Neural progenitor cell (in vitro differentiated cells): ENCODE measurements around the gene CCDC74A. TPM values are rescaled to one million over a fixed set of nuclear protein-coding genes. Genes with fewer than 3 reads are reported as not detected.
"Not testable (repeated sequence)": the region's sequence is repeated elsewhere in the genome, so short reads cannot be mapped to it uniquely, and the experiment has no call there.

Experiments
- DNase-seq: peaks from one replicate; pipeline ENCODE4 v3.0.0-alpha.2; 2016; ENCODE audit warnings: low spot score
- H2AFZ ChIP-seq: fragments of 200-600 bp; sonication (generic); replicated peaks from 2 replicates; pipeline ENCODE4 v1.6.1; 2016; ENCODE audit warnings: antibody characterized with exemption
- H3F3A ChIP-seq: fragments of 200-600 bp; sonication (generic); 2 replicates; pipeline ENCODE4 v1.6.1; 2016; ENCODE audit warnings: antibody characterized with exemption, low read depth
- H3K27ac ChIP-seq: fragments of 200-600 bp; sonication (generic); 2 replicates; pipeline ENCODE4 v1.5.1; 2016; ENCODE audit warnings: mild to moderate bottlenecking
- H3K27me3 ChIP-seq: fragments of 200-600 bp; sonication (generic); 2 replicates; pipeline ENCODE4 v1.6.1; 2016; ENCODE audit warnings: mild to moderate bottlenecking, moderate library complexity
- H3K36me3 ChIP-seq: fragments of 200-600 bp; sonication (generic); 2 replicates; pipeline ENCODE4 v1.5.1; 2016
- H3K4me1 ChIP-seq: fragments of 200-600 bp; sonication (generic); 2 replicates; pipeline ENCODE4 v1.6.1; 2016; ENCODE audit warnings: mixed run types
- H3K4me2 ChIP-seq: fragments of 200-600 bp; sonication (generic); 2 replicates; pipeline ENCODE4 v1.6.1; 2016
- H3K4me3 ChIP-seq: fragments of 200-600 bp; sonication (generic); 2 replicates; pipeline ENCODE4 v1.5.1; 2016
- H3K79me2 ChIP-seq: fragments of 200-600 bp; sonication (generic); 2 replicates; pipeline ENCODE4 v1.6.1; 2016; ENCODE audit warnings: low read depth
- H3K9ac ChIP-seq: fragments of 200-600 bp; sonication (generic); 2 replicates; pipeline ENCODE4 v1.6.1; 2016
- H3K9me3 ChIP-seq: fragments of 200-600 bp; sonication (generic); 2 replicates; pipeline ENCODE4 v1.5.1; 2016; ENCODE audit warnings: low read depth
- H4K20me1 ChIP-seq: fragments of 200-600 bp; sonication (generic); 2 replicates; pipeline ENCODE4 v1.6.1; 2016; ENCODE audit warnings: low read depth
- H3K27ac Mint-ChIP-seq: 3 replicates; pipeline ENCODE4 v1.8.0; 2021; ENCODE audit warnings: mixed read lengths
- H3K27me3 Mint-ChIP-seq: 2 replicates; pipeline ENCODE4 v1.8.0; 2022; ENCODE audit warnings: low read depth, mild to moderate bottlenecking, inconsistent platforms, moderate library complexity, mixed read lengths; ENCODE audit not compliant: insufficient read depth
- H3K36me3 Mint-ChIP-seq: 3 replicates; pipeline ENCODE4 v1.8.0; 2021; ENCODE audit warnings: mixed read lengths
- H3K4me1 Mint-ChIP-seq: 3 replicates; pipeline ENCODE4 v1.8.0; 2021; ENCODE audit warnings: mixed read lengths
- H3K4me3 Mint-ChIP-seq: 3 replicates; pipeline ENCODE4 v1.8.0; 2021; ENCODE audit warnings: mild to moderate bottlenecking, moderate library complexity, mixed read lengths
- H3K9me3 Mint-ChIP-seq: 3 replicates; pipeline ENCODE4 v1.8.0; 2020; ENCODE audit warnings: mixed read lengths
- EZH2 ChIP-seq: fragments of 200-600 bp; sonication (generic); IDR thresholded peaks from 2 replicates; pipeline ENCODE4 v1.6.1; 2017; ENCODE audit warnings: antibody characterized with exemption, mild to moderate bottlenecking, moderate library complexity
- EZH2phosphoT487 ChIP-seq: fragments of 200-600 bp; sonication (generic); IDR thresholded peaks from 2 replicates; pipeline ENCODE4 v1.6.1; 2017; ENCODE audit warnings: antibody characterized with exemption
- total RNA-seq: library from RNA; depleted of rRNA; stranded (reverse); fragments of >200 nt; gene quantifications from 2 replicates; pipeline ENCODE4 v1.2.3, GENCODE V29; 2015; ENCODE audit warnings: low replicate concordance
- TF ChIP-seq, protein P1 (sequence below): fragments of 200-600 bp; sonication (generic); IDR thresholded peaks from 2 replicates; pipeline ENCODE4 v1.5.1; 2017; ENCODE audit warnings: antibody characterized with exemption, mild to moderate bottlenecking

CCDC74A gene
- total RNA-seq, 1 donor from 2014 or later: 25.6 TPM

DNA sequence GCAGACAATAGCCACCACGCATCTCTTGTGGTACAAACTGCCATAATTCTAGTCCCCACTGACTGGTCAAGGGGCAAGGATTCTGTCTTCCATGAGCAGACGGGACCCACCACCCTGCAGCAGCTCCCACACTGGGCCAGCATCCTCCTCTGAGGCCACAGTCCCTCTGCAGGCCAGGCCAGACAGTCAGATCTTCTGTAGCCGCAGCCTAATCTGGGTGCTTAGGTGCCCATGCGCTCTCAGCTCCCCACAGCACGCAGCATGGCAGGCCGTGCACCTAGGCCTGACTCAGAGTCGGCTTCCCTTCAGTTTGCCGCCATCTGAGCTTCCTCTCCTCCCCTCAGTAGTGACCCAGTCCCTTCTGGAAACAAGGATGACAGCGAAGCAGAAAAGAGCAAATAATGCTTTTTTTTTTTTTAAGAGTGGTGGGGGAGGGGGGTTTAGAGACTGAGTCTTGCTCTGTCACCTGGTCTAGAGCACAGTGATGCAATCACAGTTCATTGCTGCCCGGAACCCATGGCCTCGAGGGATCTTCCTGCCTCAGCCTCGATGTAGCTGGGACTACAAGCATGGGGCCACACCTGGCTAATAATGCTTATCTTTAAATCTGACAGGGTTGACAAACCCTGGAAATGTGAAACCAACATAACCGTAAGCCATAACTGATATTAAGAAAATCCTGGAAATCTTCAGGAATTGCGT, 41.3 kb upstream of the CCDC74A start:
- H3K4me1 ChIP-seq, DNase-seq, H3K27me3 Mint-ChIP-seq, H3K36me3 Mint-ChIP-seq, H3F3A ChIP-seq, H3K4me2 ChIP-seq, H2AFZ ChIP-seq, H4K20me1 ChIP-seq, H3K4me3 Mint-ChIP-seq, H3K36me3 ChIP-seq, H3K27me3 ChIP-seq, H3K9me3 Mint-ChIP-seq, H3K27ac ChIP-seq, H3K9me3 ChIP-seq, H3K4me3 ChIP-seq, H3K9ac ChIP-seq: not testable (repeated sequence)
- Mint-ChIP-seq H3K27ac (peak overlapping the region; percentile 50), H3K4me1 (peaks cover 17% of the 10 kb centered on the region)
- peaks cover 12% of the 10 kb centered on the region for H3K79me2 ChIP-seq

DNA sequence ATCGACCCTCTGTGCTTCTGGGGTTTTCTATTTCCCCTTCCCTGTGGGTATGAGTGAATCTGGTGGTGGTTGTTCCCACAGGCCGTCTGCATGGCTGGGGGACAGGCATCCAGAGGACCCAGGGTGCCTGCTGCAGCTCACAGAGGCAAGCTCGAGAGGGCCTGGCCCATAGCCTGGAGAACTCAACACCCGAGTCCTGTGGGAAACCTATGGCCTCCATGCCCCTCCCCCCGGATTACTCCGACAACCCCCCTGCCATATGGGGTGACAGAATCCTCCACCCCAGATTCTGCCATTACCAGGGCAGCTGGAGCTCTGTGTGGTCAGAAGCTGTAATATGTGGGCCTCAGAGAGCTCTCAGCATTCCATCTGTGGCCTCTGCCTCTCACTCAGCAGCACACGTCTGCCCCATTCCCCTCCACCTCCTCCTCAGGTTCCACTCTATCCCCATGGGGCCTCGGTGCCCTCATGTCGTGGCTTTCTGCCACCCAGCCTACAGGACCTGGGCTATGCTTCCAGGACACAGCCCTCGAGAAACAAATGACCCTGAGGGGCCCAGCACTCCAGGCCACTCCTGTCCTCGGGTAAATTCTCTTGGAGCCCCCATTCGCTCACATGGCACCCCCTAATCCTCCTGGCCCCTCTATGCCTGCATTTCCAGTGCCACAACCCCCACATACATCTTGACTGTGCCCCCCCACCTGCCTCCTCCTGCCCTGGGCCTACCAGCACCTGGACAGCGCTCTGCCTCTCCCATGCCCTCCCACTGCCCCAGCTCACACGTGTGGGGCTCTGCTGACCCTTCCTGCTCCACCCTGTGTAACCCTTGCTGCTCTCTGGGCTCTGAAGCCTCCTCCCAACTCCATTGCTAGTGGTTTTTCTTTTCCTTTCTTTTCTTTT, 39.1 kb upstream of the CCDC74A start:
- no peak overlapping the region for H3K4me2 ChIP-seq
- H4K20me1 ChIP-seq: no peaks in the 10 kb centered on the region
- no peak overlapping the region for H3K9ac ChIP-seq
- no peaks in the 10 kb centered on the region for H3K9me3 Mint-ChIP-seq
- peaks cover under 1% of the 10 kb centered on the region for H3K4me1 ChIP-seq
- no peak overlapping the region for H2AFZ ChIP-seq
- H3K9me3 ChIP-seq: no peaks in the 10 kb centered on the region
- no peaks in the 10 kb centered on the region for H3K27me3 ChIP-seq
- TF ChIP-seq EZH2phosphoT487 (no peak), EZH2 (no peak)
- TF ChIP-seq, protein P1, sequence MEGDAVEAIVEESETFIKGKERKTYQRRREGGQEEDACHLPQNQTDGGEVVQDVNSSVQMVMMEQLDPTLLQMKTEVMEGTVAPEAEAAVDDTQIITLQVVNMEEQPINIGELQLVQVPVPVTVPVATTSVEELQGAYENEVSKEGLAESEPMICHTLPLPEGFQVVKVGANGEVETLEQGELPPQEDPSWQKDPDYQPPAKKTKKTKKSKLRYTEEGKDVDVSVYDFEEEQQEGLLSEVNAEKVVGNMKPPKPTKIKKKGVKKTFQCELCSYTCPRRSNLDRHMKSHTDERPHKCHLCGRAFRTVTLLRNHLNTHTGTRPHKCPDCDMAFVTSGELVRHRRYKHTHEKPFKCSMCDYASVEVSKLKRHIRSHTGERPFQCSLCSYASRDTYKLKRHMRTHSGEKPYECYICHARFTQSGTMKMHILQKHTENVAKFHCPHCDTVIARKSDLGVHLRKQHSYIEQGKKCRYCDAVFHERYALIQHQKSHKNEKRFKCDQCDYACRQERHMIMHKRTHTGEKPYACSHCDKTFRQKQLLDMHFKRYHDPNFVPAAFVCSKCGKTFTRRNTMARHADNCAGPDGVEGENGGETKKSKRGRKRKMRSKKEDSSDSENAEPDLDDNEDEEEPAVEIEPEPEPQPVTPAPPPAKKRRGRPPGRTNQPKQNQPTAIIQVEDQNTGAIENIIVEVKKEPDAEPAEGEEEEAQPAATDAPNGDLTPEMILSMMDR: no peak
- no peak overlapping the region for H3K27ac ChIP-seq
- H3K79me2 ChIP-seq: peaks cover 21% of the 10 kb centered on the region
- no peak overlapping the region for H3K4me3 ChIP-seq
- H3K4me3 Mint-ChIP-seq: no peak overlapping the region
- H3K27ac Mint-ChIP-seq: no peak overlapping the region
- peaks cover 13% of the 10 kb centered on the region for H3F3A ChIP-seq
- no peak for DNase-seq
- H3K36me3 ChIP-seq: no peaks in the 10 kb centered on the region
- H3K4me1 Mint-ChIP-seq: peaks cover 21% of the 10 kb centered on the region
- peaks cover 2% of the 10 kb centered on the region for H3K36me3 Mint-ChIP-seq
- H3K27me3 Mint-ChIP-seq: peaks cover 7% of the 10 kb centered on the region

DNA sequence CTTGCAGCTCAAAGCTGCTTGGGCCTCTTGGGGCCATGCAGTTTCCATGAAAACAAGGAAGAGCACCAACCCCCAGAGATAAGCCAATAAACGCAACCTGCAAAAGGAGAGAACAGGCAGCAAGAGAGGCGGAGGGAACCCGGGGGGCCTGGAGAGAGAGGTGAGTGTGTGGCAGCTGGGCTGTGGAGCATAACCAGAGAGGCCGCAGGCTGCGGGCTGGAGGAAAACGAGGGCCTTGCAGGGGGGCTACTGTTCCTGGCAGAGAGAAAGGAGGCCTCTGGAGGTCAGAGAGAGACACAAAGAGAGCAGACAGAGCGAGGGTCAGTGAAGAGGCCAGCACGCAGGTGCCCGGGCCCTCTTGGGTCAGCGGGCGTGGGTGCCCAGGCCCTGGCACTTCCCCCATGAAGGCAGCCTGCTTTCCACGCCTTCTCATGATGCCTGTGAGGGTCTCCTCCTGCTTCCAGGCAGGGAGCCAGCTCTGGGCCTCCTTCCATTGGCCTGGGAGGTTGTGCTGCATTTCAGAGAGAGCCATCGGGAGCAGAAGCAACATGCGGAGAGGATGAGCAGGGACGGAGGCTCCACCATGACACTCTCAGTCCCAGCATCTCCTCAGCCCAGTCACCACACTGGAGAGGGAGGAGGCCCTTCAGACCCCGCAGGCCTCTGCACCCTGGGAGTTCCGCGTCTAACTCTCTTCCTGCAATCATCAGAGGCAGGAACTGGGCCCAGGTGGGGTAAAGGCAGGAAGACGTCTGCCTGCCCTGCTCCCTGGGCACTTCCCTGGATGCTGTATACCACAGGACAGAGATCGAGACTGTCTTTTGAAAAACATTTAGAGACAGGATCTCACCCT, 36.8 kb upstream of the CCDC74A start:
- H4K20me1 ChIP-seq, H3K36me3 ChIP-seq, H3K27me3 ChIP-seq, H3K27ac ChIP-seq, H3K9ac ChIP-seq, H3K9me3 Mint-ChIP-seq, H3K27me3 Mint-ChIP-seq, H3K4me1 ChIP-seq, H2AFZ ChIP-seq, H3K9me3 ChIP-seq, H3K36me3 Mint-ChIP-seq: not testable (repeated sequence)
- peaks cover 29% of the 10 kb centered on the region for H3K4me1 Mint-ChIP-seq
- H3F3A ChIP-seq: peaks cover 13% of the 10 kb centered on the region
- DNase-seq: peak; percentile 15
- H3K4me3 Mint-ChIP-seq: peak overlapping the region; percentile 82
- H3K4me2 ChIP-seq: peak overlapping the region; percentile 71
- H3K27ac Mint-ChIP-seq: peak overlapping the region; percentile 17
- peak overlapping the region; percentile 34 for H3K4me3 ChIP-seq
- H3K79me2 ChIP-seq: peaks cover 44% of the 10 kb centered on the region

DNA sequence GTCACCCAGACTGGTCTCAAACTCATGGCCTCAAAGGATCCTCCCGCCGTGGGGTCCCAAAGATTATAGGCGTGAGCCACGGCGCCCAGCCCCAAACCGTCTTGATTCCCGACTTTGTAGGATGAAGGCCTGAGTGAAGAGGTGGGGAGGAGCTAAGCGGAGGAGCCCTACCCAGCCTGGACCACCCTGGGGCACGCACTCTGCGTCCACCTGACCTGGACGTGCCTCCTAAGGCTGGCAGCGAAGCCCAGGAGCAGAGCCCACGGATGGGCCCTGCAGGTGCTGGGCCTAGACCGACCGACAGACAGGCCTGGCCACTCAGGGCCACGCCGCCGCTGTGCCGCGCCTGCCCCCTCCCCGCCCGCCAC, 36.2 kb upstream of the CCDC74A start:
- not testable (repeated sequence) for H3K27me3 Mint-ChIP-seq, H3K27ac ChIP-seq, H3K27ac Mint-ChIP-seq, H3K27me3 ChIP-seq, H3K9ac ChIP-seq, H3K4me1 ChIP-seq, H3K36me3 ChIP-seq, H3K9me3 ChIP-seq, H2AFZ ChIP-seq, H3K9me3 Mint-ChIP-seq, H4K20me1 ChIP-seq, H3K36me3 Mint-ChIP-seq
- peak overlapping the region; percentile 71 for H3K4me2 ChIP-seq
- H3K4me3 ChIP-seq: peak overlapping the region; percentile 34
- Mint-ChIP-seq H3K4me1 (peaks cover 26% of the 10 kb centered on the region), H3K4me3 (peak overlapping the region; percentile 82)
- DNase-seq: peak; percentile 36
- H3K79me2 ChIP-seq: peaks cover 50% of the 10 kb centered on the region
- peaks cover 13% of the 10 kb centered on the region for H3F3A ChIP-seq

DNA sequence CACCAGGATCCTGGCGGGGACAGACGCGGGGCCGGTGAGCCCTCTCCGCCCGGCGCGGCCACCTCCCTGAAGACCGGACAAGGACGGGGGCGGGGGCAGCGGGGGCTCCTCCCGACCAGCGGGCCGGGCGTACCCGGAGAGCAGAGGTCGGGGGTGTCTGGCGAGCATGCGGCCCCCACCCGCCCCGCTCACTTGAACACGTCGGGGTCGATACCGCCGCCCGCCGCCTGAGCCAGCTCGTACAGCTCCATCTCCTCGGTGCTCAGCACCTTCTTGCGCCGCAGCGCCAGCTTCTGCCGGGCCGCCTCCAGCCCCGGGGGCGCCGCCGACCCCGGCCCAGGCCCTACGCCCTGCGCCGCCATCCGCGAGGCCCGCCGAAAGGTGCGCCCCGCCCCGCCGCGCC, 35.7 kb upstream of the CCDC74A start, which contains the start of gene MZT2A:
Gene MZT2A (minus strand): TSS at position 383 of the 403 bp plus-strand sequence. CDS start 21 bp downstream, at position 362.
- not testable (repeated sequence) for H3K4me1 ChIP-seq, H3K9me3 Mint-ChIP-seq, H3K27me3 ChIP-seq, H3K9me3 ChIP-seq, H4K20me1 ChIP-seq, H3K27me3 Mint-ChIP-seq, DNase-seq, H3K36me3 Mint-ChIP-seq, H3K36me3 ChIP-seq
- Mint-ChIP-seq H3K27ac (peak within 1 kb of the TSS; percentile 92), H3K4me3 (peak within 1 kb of the TSS; percentile 95), H3K4me1 (peaks cover 26% of the 10 kb centered on the region)
- Histone ChIP-seq H3K9ac (peak within 1 kb of the TSS; percentile 87), H3K79me2 (peaks cover 55% of the 10 kb centered on the region), H3F3A (peaks cover 13% of the 10 kb centered on the region), H3K4me2 (peak within 1 kb of the TSS; percentile 96), H3K27ac (peak within 1 kb of the TSS; percentile 80), H2AFZ (peak within 1 kb of the TSS; percentile 99), H3K4me3 (peak within 1 kb of the TSS; percentile 87)
